ENCODE data around the gene PODN.

PODN gene

DNA sequence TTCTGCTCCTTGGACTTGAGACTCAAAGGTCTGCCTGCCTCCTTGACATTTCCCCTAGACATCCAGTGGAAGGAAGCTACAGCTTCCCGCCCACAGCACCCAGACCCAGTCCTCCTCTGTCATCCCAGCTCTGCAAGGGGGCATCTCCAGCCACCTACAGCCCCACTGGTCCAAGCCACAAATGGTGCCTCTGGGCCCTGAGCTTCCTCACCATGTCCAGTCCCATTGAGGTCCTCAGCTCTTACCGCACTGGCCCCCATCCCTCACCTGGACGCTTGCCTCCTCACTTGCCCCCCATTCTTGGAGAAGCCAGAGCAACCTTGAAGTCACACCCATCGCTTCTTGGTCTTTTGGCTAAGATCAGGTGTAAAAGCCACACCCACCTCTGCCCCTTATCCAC, 13.2 kb downstream of the PODN start:
- DNase-seq, result no peak

DNA sequence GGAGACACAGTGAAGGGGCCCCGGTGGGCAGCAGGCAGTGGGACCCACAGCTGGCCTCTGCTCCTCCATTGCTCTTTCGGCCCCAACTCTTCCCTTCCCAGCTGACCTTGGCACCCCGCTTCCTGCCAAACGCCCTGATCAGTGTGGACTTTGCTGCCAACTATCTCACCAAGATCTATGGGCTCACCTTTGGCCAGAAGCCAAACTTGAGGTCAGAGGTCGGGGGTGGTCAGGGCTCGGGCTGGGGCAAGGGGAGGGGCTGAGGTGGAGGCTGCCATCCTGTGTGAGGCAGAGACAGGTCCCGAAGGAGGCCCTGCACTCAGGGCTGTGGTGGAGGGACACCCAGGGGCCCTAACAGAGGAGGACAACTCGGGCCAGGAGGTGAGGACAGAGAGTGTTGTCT, 13.7 kb downstream of the PODN start:
- no peak for DNase-seq

DNA sequence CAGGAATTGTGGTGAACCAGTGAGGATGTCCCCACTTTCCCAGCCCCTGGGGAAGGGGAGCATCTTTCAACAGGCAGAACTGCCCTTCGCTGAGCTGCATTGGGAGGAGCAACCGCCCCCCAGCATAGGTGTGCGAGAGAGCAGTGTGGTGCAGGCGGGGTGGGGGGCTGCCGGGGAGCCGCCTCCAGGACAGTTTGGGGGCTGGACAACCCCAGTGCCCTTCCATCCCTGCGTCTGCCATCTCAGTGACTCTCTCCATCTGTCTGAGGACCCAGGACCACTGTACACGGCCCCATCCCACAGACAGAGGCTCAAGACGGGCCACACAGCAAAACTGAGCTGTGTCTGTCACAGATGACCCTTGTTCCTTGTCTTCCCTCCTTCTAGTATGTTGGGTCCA, 14.2 kb downstream of the PODN start:
- no peak for DNase-seq

DNA sequence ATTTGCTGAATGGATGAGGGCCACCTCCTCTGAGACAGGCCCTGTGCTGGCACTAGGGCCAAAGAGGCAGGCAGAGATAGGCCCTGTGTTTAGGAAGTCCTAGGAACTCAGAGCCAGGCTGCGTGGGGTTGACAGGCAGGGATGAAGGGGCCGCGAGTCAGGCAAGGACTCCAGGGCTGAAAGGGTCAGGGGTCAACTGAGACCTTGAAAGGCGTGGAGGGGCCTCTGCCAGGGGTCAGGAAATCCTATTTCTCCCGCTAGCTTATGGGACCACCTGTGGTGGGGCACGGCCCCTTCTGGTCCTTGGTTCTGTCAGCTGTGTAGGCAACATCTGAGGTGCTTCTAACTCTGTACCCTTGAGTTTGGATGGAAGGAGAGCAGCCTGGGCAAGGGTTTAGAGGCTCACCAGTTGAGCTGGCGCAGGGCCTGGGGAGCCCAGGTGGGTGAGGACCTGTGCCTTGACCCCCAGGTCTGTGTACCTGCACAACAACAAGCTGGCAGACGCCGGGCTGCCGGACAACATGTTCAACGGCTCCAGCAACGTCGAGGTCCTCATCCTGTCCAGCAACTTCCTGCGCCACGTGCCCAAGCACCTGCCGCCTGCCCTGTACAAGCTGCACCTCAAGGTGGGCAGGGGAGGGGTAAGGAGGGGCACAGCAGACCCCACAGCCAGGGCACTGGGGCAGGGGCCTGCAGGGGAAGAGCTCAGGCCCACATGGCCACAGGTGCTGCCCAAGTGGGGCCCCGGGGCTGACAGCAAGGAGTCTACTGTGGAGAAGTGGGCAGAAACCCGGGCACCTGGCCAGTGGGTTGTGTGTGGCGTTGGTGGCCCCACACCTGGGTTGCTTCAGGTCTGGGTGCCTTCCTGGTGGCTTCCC, 14.9 kb downstream of the PODN start:
- no peak for DNase-seq

DNA sequence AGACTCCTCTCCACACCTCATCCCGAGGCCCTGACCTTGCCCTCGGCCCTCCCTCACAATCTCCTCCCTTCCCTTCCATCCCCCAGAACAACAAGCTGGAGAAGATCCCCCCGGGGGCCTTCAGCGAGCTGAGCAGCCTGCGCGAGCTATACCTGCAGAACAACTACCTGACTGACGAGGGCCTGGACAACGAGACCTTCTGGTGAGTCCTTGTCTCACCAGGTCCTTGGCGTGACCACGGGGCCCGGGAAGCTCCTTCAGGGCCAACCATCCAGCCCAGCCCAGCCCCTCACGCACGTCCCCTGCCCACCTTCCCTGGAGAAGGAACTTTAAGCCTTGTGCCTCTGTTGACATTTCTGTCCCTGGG, 15.6 kb downstream of the PODN start:
- no peak for DNase-seq

DNA sequence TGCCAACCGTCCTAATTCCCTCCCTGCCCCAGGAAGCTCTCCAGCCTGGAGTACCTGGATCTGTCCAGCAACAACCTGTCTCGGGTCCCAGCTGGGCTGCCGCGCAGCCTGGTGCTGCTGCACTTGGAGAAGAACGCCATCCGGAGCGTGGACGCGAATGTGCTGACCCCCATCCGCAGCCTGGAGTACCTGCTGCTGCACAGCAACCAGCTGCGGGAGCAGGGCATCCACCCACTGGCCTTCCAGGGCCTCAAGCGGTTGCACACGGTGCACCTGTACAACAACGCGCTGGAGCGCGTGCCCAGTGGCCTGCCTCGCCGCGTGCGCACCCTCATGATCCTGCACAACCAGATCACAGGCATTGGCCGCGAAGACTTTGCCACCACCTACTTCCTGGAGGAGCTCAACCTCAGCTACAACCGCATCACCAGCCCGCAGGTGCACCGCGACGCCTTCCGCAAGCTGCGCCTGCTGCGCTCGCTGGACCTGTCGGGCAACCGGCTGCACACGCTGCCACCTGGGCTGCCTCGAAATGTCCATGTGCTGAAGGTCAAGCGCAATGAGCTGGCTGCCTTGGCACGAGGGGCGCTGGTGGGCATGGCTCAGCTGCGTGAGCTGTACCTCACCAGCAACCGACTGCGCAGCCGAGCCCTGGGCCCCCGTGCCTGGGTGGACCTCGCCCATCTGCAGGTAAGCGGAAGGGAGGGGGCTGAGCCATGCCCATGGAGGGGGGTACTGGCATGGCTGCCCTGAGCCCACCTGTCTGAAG, 16.5 kb downstream of the PODN start:
- DNase-seq, result no peak

DNA sequence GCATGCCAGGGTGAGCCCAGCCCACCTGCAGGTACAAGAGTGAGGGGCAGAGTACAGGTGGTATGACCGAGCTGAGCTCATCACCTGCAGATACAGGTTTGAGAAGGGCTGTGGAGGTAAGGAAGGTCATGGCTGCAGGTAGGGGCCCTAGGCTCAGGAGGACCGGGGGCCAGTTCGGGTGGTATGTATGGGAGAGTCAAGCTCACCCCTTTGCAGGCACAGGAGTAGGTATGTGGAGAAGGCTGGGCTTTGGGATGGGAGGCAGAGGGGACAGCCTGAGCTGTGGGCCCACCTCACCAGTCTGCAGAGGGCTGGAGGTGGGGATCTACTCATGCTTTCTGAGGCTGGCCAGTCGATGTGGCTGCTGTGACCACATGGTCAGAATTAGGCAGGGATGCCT, 17.2 kb downstream of the PODN start:
- DNase-seq, result no peak

DNA sequence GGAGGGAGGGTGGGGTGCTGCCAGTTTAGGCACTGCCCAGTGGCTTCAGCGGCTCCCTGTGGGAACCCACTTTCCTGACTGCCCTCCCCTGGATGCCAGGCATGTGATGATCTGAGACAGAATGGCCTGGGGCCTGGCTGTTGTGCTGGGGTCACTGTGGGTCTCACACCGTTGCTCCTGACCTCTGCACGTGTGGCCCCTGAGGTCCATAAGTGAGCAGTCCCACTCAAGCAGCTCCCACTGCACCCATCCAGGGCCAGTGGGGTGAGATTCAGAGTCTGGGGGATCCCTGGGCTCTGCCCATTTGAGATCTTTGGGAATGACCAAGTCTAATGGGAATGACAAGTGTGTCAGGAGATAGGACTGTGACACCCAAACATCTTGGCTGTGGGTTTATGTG, 18.0 kb downstream of the PODN start:
- no peak for DNase-seq

DNA sequence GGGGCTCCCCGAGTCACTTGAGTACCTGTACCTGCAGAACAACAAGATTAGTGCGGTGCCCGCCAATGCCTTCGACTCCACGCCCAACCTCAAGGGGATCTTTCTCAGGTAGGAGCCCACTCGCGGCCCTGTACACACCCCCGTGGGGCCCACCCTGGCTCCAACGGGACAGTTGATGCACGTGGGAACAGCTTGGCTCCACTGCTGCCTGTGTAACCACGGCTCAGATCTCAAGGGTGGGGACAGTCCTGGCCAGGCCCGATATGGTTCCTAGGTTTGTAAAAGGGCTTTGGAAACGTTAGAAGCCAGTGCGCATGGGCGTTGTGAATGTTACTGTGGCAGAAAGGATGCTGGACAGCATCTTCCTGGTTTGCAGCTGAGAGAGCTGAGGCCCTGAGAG, 18.8 kb downstream of the PODN start:
- DNase-seq, result no peak

DNA sequence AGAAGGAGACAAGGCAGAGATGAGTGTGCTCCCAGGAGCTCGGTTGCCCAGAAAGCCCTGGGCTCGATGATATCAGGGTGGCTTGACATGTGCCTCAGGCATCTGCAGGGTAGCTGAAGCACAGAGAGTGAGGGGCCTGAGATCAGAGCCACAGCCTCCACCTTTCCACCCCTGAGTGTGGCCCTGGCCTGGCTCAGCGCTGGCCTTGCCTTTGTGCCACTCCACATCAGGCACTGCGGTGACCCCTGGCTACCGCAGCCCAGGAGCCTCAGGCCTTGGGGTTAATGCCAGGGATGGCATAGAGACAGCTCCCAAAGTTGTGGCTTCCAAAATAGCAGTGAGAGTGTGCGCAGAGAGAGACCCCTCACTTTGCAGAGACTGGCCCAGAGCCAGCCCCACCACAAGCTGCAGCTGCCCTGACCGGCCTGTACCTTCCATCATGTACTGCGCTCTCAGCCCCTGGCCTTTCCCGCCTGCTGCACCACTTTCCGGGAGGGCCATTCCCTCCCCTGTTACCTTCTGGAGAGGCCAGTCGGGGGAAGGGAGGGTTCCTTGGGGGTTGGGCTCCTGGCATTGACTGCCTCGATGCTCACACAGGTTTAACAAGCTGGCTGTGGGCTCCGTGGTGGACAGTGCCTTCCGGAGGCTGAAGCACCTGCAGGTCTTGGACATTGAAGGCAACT, 19.5 kb downstream of the PODN start:
- no peak for DNase-seq

DNA sequence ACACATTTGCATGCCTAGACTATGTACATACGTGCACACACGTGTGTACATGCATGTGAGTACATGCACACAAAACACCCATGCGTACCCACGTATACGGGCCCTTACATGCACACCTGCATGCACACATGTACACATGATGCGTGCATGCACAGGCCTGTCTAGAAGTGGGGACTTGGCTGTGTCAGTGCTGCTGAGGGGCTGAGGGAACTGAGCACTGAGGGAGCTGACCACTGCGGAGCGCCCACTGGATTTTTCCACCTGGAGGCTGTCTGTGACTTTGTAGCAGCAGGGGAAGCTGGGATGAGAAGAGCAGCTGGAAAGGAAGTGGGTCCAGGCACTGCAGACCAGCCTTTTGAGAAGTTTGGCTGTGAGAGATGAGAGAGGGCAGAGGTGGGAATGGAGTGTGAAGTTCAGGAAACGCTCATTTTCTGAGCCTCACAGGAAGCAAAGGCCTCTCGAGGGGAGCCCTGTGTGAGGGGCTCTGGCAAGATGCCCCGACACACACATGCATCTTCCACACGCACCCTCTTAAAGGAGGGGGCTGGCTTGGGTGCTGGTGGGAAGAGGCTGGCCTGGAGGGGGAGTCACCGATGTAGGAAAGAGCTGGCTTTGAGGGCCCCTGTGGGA, 20.9 kb downstream of the PODN start:
- DNase-seq, result no peak

DNA sequence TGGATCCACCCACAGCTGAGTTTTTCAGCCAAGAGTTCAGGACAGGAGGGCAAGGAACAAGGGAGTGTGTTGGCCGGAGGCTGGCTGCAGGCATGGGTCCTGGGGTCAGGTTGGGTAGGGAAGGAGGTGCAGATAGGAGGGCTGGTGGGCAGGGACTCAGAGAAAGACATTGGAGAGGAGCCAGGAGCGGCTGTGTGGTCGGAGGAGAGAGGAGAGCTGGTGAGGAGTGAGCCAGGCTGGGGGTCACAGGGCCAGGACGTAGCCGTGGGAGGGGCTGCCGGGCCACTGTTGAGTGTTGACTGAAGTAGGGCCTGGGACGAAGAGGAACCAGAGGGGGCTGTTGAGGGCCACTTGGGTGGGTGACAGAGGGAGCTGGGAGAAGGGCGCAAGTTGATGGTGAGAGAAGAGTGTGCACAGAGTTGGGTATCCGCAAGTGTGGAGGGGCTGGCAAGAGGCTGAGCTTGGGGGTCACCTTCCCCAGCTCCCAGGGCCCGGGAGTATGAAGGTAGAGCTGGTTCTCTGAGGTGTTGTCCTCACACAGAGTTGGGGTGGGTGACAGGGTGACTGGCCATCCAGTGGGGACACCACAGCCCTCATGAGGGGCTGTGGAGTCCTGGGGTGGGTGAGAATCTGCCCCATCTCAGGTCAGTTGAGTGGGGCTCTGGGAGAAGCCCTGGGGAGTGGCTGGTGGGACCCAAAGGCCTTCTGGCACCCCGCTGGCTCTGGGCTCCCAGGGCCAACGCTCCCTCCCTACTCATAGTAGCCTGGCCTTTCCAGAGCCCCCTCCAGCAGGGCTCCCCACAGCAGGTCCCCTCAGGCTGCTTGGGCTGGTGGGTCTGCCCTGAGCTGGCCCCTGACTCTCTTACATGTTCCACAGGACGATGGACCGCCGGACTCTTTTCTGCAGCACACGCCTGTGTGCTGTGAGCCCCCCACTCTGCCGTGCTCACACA, 21.9 kb downstream of the PODN start:
- DNase-seq, result no peak

DNA sequence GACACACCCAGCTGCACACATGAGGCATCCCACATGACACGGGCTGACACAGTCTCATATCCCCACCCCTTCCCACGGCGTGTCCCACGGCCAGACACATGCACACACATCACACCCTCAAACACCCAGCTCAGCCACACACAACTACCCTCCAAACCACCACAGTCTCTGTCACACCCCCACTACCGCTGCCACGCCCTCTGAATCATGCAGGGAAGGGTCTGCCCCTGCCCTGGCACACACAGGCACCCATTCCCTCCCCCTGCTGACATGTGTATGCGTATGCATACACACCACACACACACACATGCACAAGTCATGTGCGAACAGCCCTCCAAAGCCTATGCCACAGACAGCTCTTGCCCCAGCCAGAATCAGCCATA, 22.6 kb downstream of the PODN start:
- DNase-seq, result no peak

DNA sequence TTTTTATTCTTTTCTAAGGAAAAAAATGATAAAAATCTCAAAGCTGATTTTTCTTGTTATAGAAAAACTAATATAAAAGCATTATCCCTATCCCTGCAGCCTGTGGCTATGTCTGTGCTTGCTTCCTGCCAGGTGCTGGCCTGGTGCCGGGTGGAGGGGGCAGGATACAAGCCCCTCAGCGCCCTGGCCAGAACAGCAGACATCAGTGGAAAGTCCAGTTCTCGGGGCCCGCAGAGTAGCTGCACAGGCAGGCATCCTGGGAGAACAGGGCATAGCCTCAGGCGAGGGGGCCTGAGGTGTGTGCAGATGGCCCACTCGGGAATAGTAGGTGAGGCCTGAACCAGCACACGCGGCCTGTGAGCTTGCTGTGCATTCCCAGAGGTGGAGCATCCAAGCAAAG, 23.4 kb downstream of the PODN start:
- no peak for DNase-seq

DNA sequence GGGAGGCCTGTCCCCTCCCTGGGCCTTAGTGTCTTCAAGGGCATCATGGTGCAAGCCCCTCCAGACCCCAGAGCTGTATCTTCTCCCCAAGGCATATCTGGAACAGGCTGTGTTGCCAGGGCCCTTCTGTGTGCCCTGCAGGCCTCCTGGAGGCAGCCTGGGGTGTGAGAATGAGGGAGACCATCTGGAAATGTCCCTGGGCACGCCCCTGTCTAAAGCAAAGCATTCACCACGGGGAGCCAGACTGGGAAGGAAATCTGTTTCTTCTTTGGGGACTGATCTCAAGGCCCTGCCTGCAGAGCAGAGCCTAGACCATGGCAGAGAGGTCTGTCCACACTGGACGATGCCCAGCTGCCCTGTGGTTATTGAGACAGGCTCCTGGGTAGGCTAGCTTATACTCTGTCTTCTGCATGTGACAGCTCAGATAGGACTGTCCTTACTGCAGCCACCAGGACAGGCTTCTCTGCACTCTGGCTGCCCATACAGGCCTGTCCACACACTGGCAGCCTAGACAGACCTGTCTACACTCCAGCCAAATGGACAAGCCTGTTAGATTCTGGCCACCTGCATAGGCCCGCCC, 24.6 kb downstream of the PODN start:
- no peak for DNase-seq

DNA sequence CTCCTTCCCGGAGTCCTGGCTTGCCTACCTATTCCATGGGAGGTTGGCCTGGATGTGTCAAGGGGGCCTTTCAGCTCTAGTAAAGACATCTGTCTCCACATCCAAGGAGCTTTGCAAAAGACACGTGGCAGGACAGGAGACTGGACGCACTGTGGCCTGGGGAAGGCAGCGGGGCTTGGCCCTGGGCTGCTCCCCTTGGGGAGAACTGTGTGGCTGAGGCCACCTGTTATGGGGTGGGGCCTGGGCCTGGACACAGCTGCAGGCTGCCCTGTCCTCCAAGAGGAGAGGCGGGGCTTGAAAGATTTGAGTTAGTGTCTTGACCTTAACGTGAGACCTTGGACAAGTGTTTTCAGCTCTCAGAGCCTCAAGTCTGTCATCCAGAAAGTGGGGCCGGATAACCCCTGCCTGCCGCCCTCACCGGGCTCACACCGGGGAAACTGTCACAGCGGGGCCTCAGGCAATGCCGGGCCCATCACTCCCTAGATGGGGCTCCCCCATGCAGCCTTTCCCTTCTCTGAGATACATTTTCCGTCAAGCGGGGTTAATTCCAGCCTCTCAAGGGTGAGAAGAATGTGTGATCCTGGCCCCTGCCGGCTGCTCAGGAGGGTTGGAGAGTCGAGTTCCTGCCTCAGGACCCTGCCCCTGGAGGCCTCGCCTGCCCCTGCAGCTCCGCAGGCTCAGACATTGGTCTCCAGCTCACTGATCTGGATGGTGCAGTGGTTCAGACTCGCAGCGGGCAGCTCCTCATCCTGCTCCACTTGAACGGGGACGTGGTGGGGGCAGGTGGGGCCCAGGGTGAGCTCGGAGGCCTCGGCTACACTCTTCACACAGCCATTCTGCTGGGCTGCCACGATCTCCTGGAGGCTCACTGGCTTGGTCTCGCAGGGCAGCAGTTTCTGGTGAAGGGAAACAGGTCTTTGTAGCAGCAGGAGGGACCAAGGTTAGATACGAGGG, 25.6 kb downstream of the PODN start:
- no peak for DNase-seq

DNA sequence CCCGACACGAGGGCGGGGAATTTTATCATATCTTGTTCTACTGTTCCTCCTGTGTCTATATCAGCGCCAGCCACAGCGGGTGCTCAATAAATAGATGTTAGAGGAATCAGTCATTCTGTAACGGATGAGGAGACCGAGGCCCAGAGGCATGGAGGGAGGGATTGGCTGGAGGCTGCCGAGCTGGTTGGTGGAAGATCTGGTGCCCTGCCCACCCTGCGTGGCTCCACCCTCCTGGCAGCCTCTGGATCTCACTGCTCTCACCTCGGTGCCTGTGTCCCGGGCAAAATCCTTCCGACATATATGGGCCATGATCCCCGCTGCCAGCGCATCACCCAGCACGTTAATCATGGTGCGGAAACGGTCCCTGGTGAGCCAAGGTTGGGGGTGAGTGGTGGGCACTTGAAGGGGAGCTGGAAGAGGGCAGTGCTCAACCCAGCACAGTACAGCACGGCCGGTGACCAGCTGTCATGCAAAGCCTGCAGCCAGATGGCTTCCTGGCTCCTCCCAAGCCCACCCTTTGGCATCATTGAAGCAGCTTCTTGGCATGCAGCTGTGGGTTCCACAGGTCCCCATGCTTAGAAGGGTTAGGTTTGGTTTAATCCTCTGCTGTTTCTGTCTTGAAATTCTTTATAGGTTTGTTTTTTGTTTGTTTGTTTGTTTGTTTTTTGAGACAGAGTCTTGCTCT, 26.7 kb downstream of the PODN start:
- no peak for DNase-seq

DNA sequence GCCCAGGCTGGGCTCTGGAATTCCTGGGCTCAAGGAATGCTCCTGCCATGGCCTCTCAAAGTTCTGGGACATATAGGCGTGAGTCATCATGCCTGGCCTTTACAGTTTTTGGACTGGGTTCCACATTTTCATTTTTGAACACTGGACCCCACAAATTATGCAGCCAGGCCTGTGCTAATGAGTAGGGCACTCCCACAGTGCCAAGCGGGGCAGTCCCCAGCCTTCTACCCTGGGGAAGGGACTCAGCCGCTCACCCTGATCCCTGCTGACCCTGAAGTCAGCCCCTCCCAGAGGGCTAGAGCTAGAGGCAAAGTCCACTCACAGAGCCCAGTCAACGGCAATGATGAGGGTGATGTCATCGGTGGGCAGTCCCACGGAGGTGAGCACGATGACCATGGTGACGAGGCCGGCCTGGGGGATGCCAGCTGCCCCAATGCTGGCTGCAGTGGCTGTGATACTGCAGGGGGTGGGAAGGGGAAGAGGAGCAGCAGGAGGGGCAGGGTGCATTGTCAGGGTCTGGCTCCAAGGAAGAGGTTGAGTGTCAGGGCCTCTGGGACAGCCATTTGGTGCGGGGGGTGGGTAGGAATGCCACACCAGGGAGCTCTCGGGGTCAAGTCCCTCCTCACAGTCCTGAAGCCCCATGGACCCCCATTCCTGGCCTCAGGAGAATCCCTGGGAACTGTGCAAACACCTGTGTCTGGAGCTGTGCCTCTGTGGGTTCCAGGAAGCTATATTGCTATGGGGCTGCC, 27.6 kb downstream of the PODN start:
- no peak for DNase-seq

All from hippocampal formation (tissue), 2 donors.